Measurements from ENCODE around the gene ACHE.
A peak's percentile ranks its signal among the peaks of the same experiment; 100 is the strongest.
"Not testable (repeated sequence)": the region's sequence is repeated elsewhere in the genome, so short reads cannot be mapped to it uniquely, and the experiment has no call there.

The ACHE gene

GRCh38 chr7:100921039-100921438 lies 25.4 kb upstream of the ACHE start:
- TF ChIP-seq, protein P1, sequence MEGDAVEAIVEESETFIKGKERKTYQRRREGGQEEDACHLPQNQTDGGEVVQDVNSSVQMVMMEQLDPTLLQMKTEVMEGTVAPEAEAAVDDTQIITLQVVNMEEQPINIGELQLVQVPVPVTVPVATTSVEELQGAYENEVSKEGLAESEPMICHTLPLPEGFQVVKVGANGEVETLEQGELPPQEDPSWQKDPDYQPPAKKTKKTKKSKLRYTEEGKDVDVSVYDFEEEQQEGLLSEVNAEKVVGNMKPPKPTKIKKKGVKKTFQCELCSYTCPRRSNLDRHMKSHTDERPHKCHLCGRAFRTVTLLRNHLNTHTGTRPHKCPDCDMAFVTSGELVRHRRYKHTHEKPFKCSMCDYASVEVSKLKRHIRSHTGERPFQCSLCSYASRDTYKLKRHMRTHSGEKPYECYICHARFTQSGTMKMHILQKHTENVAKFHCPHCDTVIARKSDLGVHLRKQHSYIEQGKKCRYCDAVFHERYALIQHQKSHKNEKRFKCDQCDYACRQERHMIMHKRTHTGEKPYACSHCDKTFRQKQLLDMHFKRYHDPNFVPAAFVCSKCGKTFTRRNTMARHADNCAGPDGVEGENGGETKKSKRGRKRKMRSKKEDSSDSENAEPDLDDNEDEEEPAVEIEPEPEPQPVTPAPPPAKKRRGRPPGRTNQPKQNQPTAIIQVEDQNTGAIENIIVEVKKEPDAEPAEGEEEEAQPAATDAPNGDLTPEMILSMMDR (IDR thresholded peaks at IDR 0.05; ENCODE audit: insufficient read depth, low read depth, low read length, missing control alignments), result no peak
- DNase-seq (ENCODE audit: low read depth), result no peak
- H3K4me3 ChIP-seq (ENCODE audit: low read length), result no peak overlapping the region

DNA sequence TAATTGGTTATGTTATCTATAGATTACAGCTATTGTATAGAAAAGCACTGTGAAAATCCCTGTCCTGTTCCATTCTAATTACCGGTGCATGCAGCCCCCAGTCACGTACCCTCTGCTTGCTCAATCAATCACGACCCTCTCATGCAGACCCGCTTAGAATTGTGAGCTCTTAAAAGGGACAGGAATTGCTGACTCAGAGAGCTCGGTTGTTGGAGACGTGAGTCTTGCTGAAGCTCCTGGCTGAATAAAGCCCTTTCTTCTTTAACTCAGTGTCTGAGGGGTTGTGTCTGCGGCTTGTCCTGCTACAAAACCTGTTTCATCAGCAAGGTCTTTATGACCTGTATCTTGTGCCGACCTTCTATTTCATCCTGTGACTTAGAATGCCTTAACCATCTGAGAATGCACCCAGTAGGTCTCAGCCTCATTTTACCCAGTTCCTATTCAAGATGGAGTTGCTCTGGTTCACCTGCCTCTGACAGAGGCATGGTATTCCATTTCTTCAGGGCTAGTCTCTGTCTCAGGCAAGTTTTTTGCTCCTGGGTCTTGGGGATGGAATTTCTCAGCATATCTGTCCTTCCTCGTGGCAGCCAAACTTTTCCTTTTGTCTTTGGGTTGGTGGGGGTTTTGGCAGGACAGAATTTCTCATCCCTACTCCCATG lies 24.2 kb upstream of the ACHE start:
- not testable (repeated sequence) for H3K4me3 ChIP-seq (ENCODE audit: low read length); DNase-seq (ENCODE audit: low read depth)

DNA sequence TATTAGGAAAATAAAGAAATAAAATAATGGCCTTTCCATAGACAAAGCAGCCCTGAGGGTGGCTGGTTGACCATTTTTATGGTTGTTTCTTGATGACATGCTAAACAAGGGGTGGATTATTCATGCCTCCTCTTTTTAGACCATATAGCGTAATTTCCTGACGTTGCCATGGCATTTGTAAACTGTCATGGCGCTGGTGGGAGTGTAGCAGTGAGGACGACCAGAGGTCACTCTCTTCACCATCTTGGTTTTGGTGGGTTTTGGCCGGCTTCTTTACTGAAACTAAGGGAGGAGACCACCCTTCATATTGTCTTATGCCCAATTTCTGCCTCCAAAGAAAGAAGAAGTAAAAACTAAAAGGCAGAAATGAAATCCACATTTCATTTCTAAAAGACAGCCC lies 23.6 kb upstream of the ACHE start:
- H3K4me3 ChIP-seq (ENCODE audit: low read length); DNase-seq (ENCODE audit: low read depth): not testable (repeated sequence)

DNA sequence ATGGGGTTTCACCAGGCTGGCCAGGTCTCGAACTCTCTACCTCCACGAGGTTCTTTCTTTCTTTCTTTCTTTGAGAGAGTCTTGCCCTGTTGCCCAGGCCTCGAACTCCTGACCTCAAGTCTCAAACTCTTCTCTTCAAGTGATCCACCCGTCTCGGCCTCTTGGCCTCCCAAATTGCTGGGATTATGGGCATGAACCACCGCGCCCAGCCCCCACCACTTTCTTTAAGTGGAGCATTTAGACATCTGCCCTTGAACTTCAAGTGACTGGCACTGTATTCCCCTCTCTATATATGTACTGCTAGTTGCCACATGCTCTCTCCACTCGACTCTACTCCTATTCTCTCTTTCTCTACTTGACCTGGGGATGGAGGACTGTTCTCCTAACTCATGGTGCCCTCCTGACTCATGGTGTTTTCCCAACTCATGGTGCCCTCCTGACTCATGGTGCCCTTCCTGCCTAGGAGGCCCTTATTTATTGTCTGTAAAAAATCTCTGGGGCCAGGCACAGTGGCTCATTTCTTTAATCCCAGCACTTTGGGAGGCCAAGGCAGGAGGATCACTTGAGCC lies 19.3 kb upstream of the ACHE start:
- DNase-seq (ENCODE audit: low read depth), result peak; percentile 70
- TF ChIP-seq, protein P1 (IDR thresholded peaks at IDR 0.05; ENCODE audit: insufficient read depth, low read depth, low read length, missing control alignments), result no peak
- H3K4me3 ChIP-seq (ENCODE audit: low read length), result no peak overlapping the region

DNA sequence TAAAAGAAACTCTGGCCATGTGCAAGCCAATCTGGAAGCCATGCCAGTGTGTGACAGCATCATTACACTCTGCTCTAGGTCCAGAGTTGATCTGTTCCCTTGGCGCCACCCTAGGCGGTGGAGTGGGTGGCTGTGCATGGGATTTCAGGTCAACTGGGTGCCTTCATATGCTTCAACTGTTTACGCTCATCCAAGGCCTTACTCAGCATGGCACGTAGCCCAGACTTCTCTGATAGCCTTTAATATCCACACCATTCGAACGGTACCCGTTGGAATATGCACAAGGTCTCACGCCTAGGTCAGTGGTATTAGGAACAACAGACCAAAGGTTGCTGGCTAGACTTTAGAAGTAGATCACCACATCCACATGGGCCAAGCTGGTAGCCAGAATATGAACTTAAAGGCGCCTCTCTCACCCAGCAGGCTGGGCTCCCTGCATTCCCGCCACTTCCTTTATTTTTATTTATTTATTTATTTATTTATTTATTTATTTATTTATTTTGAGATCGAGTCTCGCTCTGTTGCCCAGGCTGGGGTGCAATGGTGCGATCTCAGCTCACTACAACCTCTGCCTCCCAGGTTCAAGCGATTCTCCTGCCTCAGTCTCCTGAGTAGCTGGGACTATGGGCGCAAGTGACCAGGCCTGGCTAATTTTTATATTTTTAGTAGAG lies 18.7 kb upstream of the ACHE start:
- TF ChIP-seq, protein P1 (IDR thresholded peaks at IDR 0.05; ENCODE audit: insufficient read depth, low read depth, low read length, missing control alignments), result no peak
- no peak overlapping the region for H3K4me3 ChIP-seq (ENCODE audit: low read length)
- no peak for DNase-seq (ENCODE audit: low read depth)

GRCh38 chr7:100911484-100911883 lies 15.8 kb upstream of the ACHE start:
- no peak for DNase-seq (ENCODE audit: low read depth)

DNA sequence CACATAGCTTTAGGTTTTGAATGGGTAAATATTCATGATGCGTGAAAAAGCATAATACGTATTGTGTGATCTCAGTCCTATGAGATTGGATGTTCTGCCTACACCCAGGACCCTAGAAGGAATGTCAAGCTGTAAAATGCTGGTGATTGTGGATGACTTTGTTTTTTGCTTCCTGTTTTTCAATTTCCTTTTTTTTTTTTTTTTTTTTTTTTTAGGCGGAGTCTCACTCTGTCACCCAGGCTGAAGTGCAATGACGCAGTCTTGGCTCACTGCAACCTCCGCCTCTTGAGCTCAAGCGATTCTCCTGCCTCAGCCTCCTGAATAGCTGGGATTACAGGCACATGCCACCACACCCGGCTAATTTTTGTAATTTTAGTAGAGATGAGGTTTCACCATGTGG lies 14.8 kb upstream of the ACHE start:
- DNase-seq (ENCODE audit: low read depth); H3K4me3 ChIP-seq (ENCODE audit: low read length): not testable (repeated sequence)

More at GRCh38 chr7:100911484-100911883, 15.8 kb upstream of the ACHE start:
- TF ChIP-seq, protein P1 (IDR thresholded peaks at IDR 0.05; ENCODE audit: insufficient read depth, low read depth, low read length, missing control alignments), result no peak
- H3K4me3 ChIP-seq (ENCODE audit: low read length), result no peak overlapping the region

- no peak overlapping the region for H3K4me3 ChIP-seq (ENCODE audit: low read length)
- no peak for DNase-seq (ENCODE audit: low read depth)
- TF ChIP-seq, protein P1 (IDR thresholded peaks at IDR 0.05; ENCODE audit: insufficient read depth, low read depth, low read length, missing control alignments), result no peak
These were observed 12.8 kb upstream of the ACHE start for GRCh38 chr7:100908512-100908911.
